Measurements from ENCODE around the gene TMEM131L. TPM values are rescaled to one million over a fixed set of nuclear protein-coding genes. Genes with fewer than 3 reads are reported as not detected.

Gene TMEM131L
- total RNA-seq, 3 donors from 2014 or later (not counting 1 experiment from before 2014, with no cell fraction given), result 67.8 to 105 (median 71.1) TPM

DNA sequence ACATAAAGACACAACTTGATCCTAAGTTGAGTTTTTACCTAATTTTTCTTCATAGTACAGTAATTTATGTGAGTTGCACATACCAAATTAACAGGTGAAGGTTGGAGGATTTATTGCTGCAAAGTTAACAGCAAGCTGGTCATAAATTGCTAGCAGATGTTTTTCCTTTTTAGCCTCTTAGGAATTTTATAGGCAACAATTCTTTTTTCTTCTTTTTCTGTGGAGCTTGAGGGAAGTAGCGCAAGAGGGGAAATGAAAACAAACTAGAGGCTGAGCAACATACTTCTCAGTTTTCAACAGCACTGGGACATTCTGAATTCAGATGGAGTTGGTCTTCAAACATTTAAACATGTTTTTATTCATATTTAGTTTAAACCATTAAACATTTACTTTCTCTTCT lies 154.2 kb downstream of the TMEM131L start:
- Mint-ChIP-seq H3K9me3 (no peaks in the 10 kb centered on the region), H3K4me3 (no peak overlapping the region), H3K27me3 (ENCODE audit: low read depth in 2 of 2) (no peaks in the 10 kb centered on the region), H3K27ac (peak overlapping the region; percentile 64 to 70), H3K36me3 (peaks cover 32% of the 10 kb centered on the region), H3K4me1 (peaks cover 23 to 28% of the 10 kb centered on the region in 2 donors)
- TF ChIP-seq, protein P1, sequence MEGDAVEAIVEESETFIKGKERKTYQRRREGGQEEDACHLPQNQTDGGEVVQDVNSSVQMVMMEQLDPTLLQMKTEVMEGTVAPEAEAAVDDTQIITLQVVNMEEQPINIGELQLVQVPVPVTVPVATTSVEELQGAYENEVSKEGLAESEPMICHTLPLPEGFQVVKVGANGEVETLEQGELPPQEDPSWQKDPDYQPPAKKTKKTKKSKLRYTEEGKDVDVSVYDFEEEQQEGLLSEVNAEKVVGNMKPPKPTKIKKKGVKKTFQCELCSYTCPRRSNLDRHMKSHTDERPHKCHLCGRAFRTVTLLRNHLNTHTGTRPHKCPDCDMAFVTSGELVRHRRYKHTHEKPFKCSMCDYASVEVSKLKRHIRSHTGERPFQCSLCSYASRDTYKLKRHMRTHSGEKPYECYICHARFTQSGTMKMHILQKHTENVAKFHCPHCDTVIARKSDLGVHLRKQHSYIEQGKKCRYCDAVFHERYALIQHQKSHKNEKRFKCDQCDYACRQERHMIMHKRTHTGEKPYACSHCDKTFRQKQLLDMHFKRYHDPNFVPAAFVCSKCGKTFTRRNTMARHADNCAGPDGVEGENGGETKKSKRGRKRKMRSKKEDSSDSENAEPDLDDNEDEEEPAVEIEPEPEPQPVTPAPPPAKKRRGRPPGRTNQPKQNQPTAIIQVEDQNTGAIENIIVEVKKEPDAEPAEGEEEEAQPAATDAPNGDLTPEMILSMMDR (IDR thresholded peaks at IDR 0.05), result no peak
- no peaks in the 10 kb centered on the region for H3K27me3 ChIP-seq (ENCODE audit: control insufficient read depth, insufficient read depth, low read length)
- H3K9me3 ChIP-seq (ENCODE audit: control insufficient read depth, insufficient read depth, low read length), result no peaks in the 10 kb centered on the region
- 100% methylated on average over 1 of the region's 1 CpG for WGBS (ENCODE audit: insufficient coverage)
- DNase-seq, result no peak
- intact Hi-C loops (cut with micrococcal nuclease), result no loop called here
- peaks cover 86% of the 10 kb centered on the region for H3K36me3 ChIP-seq (ENCODE audit: control insufficient read depth, insufficient read depth, low read length)
- ATAC-seq, result no peak
- no peak overlapping the region for H3K4me3 ChIP-seq (ENCODE audit: low read length)
- peaks cover 6% of the 10 kb centered on the region for H3K4me1 ChIP-seq (ENCODE audit: control insufficient read depth, insufficient read depth, low read length)
- H3K27ac ChIP-seq (ENCODE audit: low read length), result no peak overlapping the region

DNA sequence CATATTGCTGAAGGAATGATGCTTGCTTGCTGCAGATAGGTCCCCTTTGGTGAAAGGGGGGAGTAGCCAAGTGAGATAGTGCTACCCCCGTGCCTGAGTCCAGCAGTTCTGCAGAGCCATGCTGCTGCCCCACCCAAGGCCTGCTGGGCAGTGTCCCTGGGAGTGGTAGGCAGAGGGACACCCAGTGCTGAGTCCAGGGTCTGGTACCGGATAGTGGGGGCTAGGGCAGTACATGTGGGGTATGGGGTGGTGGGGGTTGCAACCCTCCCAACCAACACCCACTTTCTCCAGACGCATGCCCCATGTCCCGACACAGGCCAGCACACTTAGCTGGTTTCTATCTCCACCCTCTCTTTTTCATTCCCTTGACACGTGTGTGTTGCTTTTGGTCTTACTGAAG lies 155.9 kb downstream of the TMEM131L start:
- Histone ChIP-seq H3K27me3 (ENCODE audit: control insufficient read depth, insufficient read depth, low read length) (no peaks in the 10 kb centered on the region), H3K4me1 (ENCODE audit: control insufficient read depth, insufficient read depth, low read length) (no peaks in the 10 kb centered on the region), H3K36me3 (ENCODE audit: control insufficient read depth, insufficient read depth, low read length) (peaks cover 92% of the 10 kb centered on the region), H3K4me3 (ENCODE audit: low read length) (no peak overlapping the region), H3K27ac (ENCODE audit: low read length) (no peak overlapping the region), H3K9me3 (ENCODE audit: control insufficient read depth, insufficient read depth, low read length) (no peaks in the 10 kb centered on the region)
- Mint-ChIP-seq H3K27me3 (ENCODE audit: low read depth in 2 of 2) (no peaks in the 10 kb centered on the region), H3K4me1 (peaks cover 16 to 18% of the 10 kb centered on the region in 2 donors), H3K9me3 (no peaks in the 10 kb centered on the region), H3K36me3 (peaks cover 31% of the 10 kb centered on the region), H3K27ac (no peak overlapping the region), H3K4me3 (no peak overlapping the region)
- DNase-seq, result no peak
- WGBS (ENCODE audit: insufficient coverage), result 100% methylated on average over 3 of the region's 5 CpGs
- intact Hi-C loops (cut with micrococcal nuclease), result no loop called here
- ATAC-seq, result no peak
- TF ChIP-seq, protein P1 (IDR thresholded peaks at IDR 0.05), result no peak

DNA sequence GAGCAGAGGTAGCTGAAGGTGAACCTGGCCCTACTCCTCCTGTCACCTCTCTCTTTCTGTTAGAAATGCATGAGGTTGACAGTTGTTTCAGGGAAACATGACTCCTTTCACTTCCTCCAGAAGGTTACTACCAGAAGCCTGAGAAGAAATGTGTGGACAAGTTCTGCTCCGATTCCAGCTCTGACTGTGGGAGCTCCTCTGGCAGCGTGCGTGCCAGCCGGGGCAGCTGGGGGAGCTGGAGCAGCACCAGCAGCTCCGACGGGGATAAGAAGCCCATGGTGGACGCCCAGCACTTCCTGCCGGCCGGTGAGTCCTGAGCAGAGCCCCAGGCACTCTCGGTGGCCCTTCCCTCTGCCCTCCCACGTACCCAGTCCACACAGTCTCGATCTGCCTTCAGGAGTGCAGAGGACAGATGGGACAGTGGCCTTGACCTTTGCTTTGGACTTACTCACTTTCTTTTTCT lies 156.6 kb downstream of the TMEM131L start:
- peak overlapping the region in 1 of 2 donors; percentile 60 for H3K27ac Mint-ChIP-seq
- no peaks in the 10 kb centered on the region for H3K27me3 Mint-ChIP-seq (ENCODE audit: low read depth in 2 of 2)
- H3K27ac ChIP-seq (ENCODE audit: low read length), result no peak overlapping the region
- peaks cover 93% of the 10 kb centered on the region for H3K36me3 ChIP-seq (ENCODE audit: control insufficient read depth, insufficient read depth, low read length)
- intact Hi-C loops (cut with micrococcal nuclease), result no loop called here
- no peaks in the 10 kb centered on the region for H3K27me3 ChIP-seq (ENCODE audit: control insufficient read depth, insufficient read depth, low read length)
- H3K9me3 ChIP-seq (ENCODE audit: control insufficient read depth, insufficient read depth, low read length), result no peaks in the 10 kb centered on the region
- 80% methylated on average over 12 of the region's 12 CpGs for WGBS (ENCODE audit: insufficient coverage)
- no peaks in the 10 kb centered on the region for H3K9me3 Mint-ChIP-seq
- no peak overlapping the region for H3K4me3 ChIP-seq (ENCODE audit: low read length)
- H3K4me1 Mint-ChIP-seq, result peaks cover 13 to 18% of the 10 kb centered on the region in 2 donors
- H3K4me1 ChIP-seq (ENCODE audit: control insufficient read depth, insufficient read depth, low read length), result no peaks in the 10 kb centered on the region
- no peak for ATAC-seq
- H3K36me3 Mint-ChIP-seq, result peaks cover 29% of the 10 kb centered on the region
- DNase-seq, result no peak
- no peak overlapping the region for H3K4me3 Mint-ChIP-seq
- TF ChIP-seq, protein P1 (IDR thresholded peaks at IDR 0.05), result no peak

DNA sequence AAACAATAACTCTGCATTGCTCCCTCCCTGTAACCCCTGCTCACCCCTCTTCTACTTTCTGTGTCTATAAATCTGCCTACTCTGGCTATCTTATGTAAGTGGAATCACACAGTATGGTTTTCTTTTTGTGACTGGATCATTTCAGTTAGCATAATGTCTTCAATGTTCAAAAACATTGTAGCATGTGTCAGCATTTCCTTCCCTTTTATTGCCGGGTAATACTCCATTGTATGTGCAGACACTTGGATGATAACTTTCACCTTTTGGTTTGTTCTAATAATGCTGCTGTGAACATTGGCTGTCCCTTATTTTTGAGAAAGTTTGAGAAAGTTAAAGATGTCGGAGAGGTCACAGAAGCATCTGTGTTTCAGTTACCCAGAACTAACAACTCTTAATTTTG lies 157.3 kb downstream of the TMEM131L start:
- H3K36me3 ChIP-seq (ENCODE audit: control insufficient read depth, insufficient read depth, low read length), result peaks cover 93% of the 10 kb centered on the region
- WGBS (ENCODE audit: insufficient coverage), result 75% methylated on average over 2 of the region's 2 CpGs
- H3K9me3 ChIP-seq (ENCODE audit: control insufficient read depth, insufficient read depth, low read length), result no peaks in the 10 kb centered on the region
- no peaks in the 10 kb centered on the region for H3K4me1 ChIP-seq (ENCODE audit: control insufficient read depth, insufficient read depth, low read length)
- H3K4me3 Mint-ChIP-seq, result no peak overlapping the region
- TF ChIP-seq, protein P1 (IDR thresholded peaks at IDR 0.05), result no peak
- no peak overlapping the region for H3K27ac ChIP-seq (ENCODE audit: low read length)
- intact Hi-C loops (cut with micrococcal nuclease), result no loop called here
- no peak overlapping the region for H3K4me3 ChIP-seq (ENCODE audit: low read length)
- peak overlapping the region; percentile 32 to 60 for H3K27ac Mint-ChIP-seq
- H3K27me3 ChIP-seq (ENCODE audit: control insufficient read depth, insufficient read depth, low read length), result no peaks in the 10 kb centered on the region
- H3K36me3 Mint-ChIP-seq, result peaks cover 29% of the 10 kb centered on the region
- no peak for DNase-seq
- H3K9me3 Mint-ChIP-seq, result no peaks in the 10 kb centered on the region
- no peaks in the 10 kb centered on the region for H3K27me3 Mint-ChIP-seq (ENCODE audit: low read depth in 2 of 2)
- ATAC-seq, result no peak
- H3K4me1 Mint-ChIP-seq, result peaks cover 13 to 17% of the 10 kb centered on the region in 2 donors
